GM10266 (cell line): ENCODE measurements around the gene ITPR1.
"Not testable (repeated sequence)": the region's sequence is repeated elsewhere in the genome, so short reads cannot be mapped to it uniquely, and the experiment has no call there.

Experiments used
- DNase-seq: peaks from one replicate; pipeline ENCODE4 v3.0.0; 2012; ENCODE audit errors: extremely low spot score
- CTCF ChIP-seq: IDR thresholded peaks from 2 replicates; pipeline ENCODE4 v1.5.1; 2012; ENCODE audit warnings: mild to moderate bottlenecking, low read depth; ENCODE audit not compliant: control insufficient read depth, insufficient read depth; ENCODE audit errors: missing control alignments

Gene ITPR1

GRCh38 chr3:4493014-4493940 is at the start of gene ITPR1:
Gene ITPR1, plus strand, starts transcription at chr3:4493348. Its CDS starts 23,144 bp downstream, at chr3:4516492.
- DNase-seq = peak; percentile 92
- TF ChIP-seq CTCF = no peak

- TF ChIP-seq CTCF = no peak
- no peak for DNase-seq
Observed at GRCh38 chr3:4447295-4447999, 45.7 kb upstream of the ITPR1 start.

GRCh38 chr3:4448187-4448586 is 45.0 kb upstream of the ITPR1 start:
- no peak for DNase-seq
- no peak for TF ChIP-seq CTCF

- no peak for DNase-seq
- TF ChIP-seq CTCF = no peak
Observed at GRCh38 chr3:4449043-4449805, 43.9 kb upstream of the ITPR1 start.

- no peak for DNase-seq
- no peak for TF ChIP-seq CTCF
Observed at GRCh38 chr3:4454142-4454541, 39.0 kb upstream of the ITPR1 start.

GRCh38 chr3:4456780-4457179 is 36.4 kb upstream of the ITPR1 start:
- DNase-seq = not testable (repeated sequence)

- DNase-seq = no peak
- no peak for TF ChIP-seq CTCF
Observed at GRCh38 chr3:4458961-4459360, 34.2 kb upstream of the ITPR1 start.
